ENCODE results near the gene PRDM12.

The PRDM12 gene

DNA sequence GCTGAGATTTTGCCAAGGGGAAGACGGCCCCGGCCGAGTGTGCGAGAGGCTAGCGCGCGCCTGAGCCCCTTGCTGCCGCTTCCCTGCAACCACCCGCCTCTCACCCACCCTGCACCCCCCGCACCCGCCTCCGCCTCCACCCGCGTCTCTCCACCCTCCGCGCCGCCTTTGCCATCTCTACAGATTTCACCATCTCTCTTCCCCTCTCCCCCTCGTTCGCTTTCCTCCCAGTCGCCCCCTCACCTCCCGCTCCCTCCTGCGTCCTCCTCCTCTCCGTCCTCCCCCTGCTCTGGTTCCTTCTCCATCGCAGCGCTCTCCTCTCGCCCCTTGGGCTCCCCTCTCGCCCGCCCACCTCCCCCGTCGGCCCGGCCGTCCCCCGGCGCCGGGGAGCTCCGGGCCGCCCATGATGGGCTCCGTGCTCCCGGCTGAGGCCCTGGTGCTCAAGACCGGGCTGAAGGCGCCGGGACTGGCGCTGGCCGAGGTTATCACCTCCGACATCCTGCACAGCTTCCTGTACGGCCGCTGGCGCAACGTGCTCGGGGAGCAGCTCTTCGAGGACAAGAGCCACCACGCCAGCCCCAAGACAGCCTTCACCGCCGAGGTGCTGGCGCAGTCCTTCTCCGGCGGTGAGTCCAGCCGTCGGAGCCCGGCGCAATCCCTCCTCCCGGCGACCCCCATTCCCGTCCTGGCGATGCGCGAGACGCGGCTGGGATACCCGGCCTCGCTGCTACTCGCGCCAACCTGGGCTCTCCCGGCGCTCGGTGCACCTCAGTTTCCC lies at the start of gene PRDM12:
Gene PRDM12, plus strand, starts transcription at position 344 of the 778 bp plus-strand sequence. Its CDS starts 60 bp downstream, at position 404.
- no peak for DNase-seq

- no peak for DNase-seq
Observed at GRCh38 chr9:130616451-130616850, 47.9 kb upstream of the PRDM12 start.

GRCh38 chr9:130623466-130623865 lies 40.9 kb upstream of the PRDM12 start:
- no peak for DNase-seq

DNA sequence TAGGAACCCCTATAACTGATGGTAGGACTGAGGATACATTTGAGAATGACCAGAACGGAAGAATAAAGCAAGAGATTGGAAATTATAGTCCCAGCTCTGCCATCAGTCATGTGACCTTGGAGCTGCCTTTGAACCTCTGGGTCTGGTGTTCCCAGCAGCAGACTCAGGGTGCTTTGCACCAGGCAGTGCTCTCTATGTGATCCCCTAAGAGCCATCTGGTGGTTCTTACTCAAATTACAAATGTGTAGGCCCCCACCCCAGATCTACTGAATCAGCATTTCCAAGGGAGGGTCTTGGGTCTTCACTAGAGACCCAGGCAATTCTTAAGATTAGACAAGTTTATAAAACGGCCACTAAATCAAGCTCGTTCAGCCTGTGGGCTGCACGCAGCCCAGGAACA lies 40.2 kb upstream of the PRDM12 start:
- DNase-seq, result no peak

GRCh38 chr9:130626249-130626996 lies 38.0 kb upstream of the PRDM12 start:
- no peak for DNase-seq

DNA sequence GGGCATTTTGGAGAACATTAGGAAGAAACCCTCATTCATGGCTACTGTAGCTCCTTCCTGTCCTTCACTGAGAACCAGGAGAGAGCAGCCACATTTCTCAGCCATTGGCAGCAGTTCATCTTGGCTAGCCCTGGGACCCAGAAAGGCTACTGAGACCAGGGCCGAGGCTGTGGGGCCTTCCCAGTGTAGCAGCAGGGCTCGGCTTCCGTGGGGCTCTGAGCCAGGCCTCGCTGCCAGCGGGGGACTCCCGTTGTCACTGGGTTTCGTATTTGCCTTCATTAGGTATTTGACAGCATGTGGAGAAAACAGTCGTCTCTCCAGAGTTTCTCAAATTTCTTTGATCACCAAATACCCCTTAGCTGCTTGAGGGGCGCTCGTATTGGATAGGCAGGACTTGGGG lies 37.3 kb upstream of the PRDM12 start:
- no peak for DNase-seq

DNA sequence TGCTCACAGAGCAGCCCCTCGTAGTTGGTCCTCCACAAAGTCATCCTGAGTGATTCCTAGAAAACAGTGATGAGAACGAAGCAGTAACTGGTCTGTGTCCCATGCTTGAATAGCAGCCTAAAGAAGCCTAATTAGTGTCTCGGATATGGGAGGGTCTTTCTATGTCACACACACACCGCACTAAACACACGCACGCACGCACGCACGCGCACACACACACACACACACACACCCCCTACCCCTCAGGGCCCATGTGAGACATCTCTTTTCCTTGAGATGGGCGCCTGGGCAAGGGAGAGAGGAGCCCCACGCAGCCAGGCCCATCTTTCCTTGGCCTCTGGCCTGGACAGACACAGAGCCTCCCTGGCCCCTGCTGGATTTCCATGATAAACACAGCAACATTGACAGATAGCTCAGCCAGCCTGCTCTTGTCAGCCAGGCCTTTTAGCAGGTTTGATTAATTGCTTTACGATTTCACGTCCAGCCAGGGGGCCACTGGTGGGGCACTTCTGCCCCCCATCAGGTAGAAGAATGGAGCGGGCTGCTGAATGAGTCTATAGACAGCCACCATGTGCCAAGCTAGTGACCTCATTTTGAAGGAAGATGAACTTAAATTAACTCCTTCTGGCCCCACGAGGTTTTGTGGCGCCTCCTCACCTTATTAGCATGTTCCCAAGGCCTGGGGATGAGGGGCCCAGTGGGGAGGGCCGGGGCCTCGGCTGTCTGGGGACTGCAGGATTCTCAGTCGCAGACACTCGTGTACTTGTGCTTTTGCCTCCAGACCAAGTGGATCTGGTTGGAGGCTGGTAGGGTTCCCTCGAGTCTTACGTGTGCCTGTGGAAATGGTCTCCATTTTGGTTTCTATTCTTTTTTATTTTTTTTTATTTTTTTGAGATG lies 36.2 kb upstream of the PRDM12 start:
- no peak for DNase-seq

DNA sequence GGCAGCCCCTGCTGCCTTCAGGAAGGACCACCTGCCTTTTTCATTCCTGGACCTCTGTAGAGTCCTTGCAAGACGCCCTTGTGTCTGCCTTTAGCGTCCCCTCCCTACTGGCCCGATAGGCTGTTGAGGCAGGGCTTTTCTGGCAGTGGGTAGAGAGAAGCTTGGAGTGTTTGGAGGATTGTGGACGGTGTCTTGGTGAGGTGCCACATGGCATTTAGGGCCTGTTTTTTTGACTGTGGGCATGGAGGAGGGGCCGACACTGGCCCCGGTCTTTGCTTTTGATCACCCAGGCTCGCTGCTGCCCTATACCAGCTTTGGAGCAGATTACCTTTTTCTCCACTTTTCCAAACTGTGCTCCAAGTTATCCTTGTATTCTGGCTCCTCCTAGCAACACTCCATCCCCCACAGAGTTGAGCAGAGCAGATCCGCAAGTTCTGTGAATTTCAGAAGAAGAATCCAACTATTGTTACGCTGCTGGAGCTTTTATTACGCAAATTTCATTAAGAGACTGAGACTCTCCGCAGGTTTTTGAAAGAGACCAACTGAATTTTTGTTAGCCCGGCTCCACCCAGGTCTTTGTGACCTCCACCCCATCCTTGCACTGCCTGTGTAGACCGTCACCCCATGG lies 34.8 kb upstream of the PRDM12 start:
- DNase-seq, result no peak

DNA sequence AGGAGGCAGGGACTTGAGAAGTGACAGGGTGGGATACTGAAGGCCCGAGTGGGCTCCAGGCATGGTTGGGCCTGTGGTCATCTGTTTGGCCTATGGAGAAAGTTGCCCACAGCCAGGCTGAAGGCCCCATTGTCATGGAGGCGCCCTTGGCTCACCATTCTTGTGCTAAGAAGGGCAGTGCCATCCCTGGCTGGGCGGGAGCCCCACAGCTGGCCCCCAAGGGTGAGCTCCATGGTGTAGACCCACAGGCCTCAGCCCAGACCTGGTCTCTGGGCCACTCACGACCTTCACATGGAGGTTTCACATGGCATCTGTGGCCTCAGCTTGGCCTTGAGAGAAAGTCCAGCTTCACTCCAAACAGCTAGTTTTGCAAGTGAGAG lies 34.3 kb upstream of the PRDM12 start:
- no peak for DNase-seq

GRCh38 chr9:130630506-130631330 lies 33.7 kb upstream of the PRDM12 start:
- no peak for DNase-seq

- DNase-seq, result no peak
Observed at GRCh38 chr9:130631331-130632080, 32.9 kb upstream of the PRDM12 start.

DNA sequence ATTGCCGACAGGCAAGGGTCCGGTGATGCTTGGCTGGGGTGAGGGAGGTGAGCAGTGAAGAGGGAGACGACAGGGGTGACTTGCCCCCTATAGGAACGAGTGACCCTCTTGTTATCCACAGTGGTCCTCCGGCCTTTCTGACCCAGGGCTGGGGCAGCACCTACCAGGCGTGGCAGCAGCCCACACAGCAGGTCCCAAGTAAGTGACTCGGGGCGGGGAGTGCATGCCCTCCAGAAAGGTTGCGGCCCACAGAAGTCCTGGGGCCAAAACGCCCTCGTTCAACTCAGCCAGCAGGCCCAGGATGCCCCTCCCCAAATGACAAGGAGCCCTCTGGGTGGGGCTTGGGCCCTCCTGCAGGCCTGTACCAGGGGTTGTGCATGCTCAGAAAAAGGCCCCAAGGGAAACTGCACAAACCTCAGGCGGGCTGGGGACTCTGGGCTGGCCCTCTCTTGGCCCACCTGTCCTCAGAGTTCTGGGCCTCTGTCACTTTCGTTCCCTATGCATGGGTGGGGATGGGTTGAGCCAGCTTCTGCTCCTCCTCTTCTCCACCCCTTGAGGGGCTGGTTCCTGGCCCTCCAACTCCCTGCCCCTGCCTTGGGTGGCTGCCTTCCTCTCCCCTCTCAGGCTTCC lies 32.2 kb upstream of the PRDM12 start:
- DNase-seq, result no peak

GRCh38 chr9:130632841-130633240 lies 31.6 kb upstream of the PRDM12 start:
- DNase-seq, result no peak

- no peak for DNase-seq
Observed at GRCh38 chr9:130633336-130634190, 30.8 kb upstream of the PRDM12 start.

GRCh38 chr9:130634191-130634768 lies 30.1 kb upstream of the PRDM12 start:
- DNase-seq, result no peak

DNA sequence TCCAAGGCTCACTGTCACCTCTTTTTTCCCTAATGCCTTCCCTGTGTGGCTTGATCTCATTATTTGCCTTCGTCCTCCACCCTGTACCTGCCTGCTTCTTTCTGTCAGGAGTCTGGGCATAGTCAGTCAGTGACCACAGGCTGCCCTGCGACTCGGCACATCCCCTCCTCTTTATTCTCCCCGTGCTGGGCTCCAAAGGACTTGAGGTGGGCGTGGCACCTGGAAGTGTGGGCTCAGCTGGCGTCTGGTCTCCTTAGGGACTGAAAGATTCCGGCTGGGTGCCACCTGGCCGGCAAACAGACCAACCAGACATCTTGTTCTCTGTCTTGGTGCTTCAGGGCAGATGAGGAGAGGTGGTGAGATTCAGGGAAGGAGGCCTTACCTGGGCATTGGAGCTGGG lies 29.6 kb upstream of the PRDM12 start:
- DNase-seq, result no peak

DNA sequence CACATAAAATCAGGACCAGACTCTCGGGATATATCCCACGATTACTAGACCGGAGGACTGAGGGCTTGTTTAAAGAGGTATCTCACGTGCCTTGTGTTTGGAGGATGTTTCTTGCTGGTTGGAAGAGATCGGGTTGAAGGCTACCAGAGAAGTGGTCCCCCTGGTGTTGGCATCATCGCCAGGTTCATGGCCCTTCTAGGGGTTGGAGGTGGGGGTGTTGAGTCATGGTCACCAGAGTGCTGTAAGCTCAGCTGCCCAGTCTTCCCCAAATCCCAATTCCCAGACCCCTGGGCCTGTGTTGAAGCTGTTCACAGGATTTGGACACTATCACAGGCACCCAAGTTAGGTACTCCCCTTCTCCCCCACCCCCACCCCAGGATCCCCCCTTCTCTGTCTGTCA lies 29.1 kb upstream of the PRDM12 start:
- no peak for DNase-seq

DNA sequence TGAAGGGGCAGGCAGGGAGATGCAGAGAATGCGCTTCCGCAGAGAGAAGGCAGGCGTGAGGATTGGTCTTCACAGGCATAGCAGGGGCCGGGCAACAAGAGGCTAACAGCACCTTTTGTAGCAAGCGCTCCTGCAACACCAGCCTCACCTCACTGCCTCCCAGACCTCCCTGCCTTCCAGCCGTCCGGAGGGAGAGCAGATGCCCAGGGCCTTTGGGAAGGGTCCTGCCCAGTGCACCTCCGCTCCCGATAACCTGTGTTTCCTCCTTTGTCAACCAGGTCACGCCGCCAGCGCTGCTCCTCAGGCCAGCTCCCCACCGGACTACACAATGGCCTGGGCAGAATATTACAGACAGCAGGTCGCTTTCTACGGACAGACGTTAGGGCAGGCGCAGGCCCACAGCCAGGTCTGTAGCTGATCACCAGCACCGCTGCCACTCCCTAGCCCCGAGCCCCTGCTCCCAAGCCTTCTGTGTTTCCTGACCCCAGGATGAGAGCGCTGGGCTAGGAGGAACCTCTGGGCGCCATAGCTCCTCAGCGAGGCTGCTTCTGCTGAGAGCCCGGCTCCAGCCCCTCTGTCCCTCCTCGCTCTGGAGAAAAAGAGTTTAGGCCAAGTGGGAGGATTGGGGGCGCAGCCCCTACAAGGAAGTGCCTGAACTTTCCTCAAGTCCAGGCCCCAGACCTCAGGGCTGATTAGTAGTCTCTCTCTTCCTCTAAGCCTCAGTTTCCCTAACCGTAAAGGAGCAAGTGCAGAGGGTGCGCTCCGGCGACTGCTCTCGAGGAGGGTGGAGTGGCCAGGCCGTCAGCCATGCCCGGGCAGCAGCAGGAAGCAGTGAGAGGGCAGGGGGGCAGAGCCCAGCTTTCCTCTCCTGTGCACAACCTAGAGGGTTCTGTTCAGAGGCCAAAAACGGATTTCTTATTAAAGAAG lies 28.4 kb upstream of the PRDM12 start:
- DNase-seq, result no peak

All from fibroblast of skin of right quadriceps (primary cell).